Measurements from ENCODE around the gene RBBP6. TPM values are rescaled to one million over a fixed set of nuclear protein-coding genes. Genes with fewer than 3 reads are reported as not detected.

RBBP6 gene
- total and polyA plus RNA-seq, 2 experiments from 2014 or later, result 40.2 to 88.9 TPM

DNA sequence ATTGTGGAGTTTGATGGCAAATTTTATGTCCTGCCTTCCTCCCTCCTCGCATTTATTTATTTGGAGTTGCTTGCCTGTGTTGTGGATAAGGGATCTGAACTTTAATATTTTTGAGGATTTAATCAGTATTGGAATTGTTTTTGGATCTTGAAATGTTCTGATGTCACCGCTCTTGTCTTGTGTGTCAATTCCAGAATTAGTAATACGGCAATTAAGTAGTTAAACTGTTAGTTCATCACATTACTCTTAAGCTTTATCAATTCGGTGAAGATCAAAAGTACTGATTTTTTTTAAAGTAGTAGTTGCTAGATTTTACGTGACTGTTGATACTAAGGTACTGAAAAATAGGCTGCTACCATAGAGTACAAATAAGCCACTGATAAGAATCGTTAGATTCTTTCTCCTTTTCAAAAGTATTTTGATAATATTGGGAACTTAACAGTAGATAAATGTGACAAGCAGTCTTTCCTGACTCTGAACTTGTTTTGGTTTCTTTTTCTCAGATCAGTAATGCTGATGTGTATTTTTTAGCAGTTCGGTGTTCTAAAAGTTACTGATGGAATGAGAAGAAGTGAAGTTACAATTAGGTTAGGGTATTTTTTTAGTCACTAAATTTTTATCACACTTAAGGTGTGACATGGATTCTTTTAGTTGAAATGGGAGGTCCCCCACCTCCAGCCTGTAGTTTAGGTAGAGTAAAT lies 2.0 kb downstream of the RBBP6 start:
- peak overlapping the region; percentile 97 for H3K4me3 ChIP-seq
- TF ChIP-seq, protein P1, sequence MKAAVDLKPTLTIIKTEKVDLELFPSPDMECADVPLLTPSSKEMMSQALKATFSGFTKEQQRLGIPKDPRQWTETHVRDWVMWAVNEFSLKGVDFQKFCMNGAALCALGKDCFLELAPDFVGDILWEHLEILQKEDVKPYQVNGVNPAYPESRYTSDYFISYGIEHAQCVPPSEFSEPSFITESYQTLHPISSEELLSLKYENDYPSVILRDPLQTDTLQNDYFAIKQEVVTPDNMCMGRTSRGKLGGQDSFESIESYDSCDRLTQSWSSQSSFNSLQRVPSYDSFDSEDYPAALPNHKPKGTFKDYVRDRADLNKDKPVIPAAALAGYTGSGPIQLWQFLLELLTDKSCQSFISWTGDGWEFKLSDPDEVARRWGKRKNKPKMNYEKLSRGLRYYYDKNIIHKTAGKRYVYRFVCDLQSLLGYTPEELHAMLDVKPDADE (IDR thresholded peaks at IDR 0.05), result no peak
- TF ChIP-seq, protein P2, sequence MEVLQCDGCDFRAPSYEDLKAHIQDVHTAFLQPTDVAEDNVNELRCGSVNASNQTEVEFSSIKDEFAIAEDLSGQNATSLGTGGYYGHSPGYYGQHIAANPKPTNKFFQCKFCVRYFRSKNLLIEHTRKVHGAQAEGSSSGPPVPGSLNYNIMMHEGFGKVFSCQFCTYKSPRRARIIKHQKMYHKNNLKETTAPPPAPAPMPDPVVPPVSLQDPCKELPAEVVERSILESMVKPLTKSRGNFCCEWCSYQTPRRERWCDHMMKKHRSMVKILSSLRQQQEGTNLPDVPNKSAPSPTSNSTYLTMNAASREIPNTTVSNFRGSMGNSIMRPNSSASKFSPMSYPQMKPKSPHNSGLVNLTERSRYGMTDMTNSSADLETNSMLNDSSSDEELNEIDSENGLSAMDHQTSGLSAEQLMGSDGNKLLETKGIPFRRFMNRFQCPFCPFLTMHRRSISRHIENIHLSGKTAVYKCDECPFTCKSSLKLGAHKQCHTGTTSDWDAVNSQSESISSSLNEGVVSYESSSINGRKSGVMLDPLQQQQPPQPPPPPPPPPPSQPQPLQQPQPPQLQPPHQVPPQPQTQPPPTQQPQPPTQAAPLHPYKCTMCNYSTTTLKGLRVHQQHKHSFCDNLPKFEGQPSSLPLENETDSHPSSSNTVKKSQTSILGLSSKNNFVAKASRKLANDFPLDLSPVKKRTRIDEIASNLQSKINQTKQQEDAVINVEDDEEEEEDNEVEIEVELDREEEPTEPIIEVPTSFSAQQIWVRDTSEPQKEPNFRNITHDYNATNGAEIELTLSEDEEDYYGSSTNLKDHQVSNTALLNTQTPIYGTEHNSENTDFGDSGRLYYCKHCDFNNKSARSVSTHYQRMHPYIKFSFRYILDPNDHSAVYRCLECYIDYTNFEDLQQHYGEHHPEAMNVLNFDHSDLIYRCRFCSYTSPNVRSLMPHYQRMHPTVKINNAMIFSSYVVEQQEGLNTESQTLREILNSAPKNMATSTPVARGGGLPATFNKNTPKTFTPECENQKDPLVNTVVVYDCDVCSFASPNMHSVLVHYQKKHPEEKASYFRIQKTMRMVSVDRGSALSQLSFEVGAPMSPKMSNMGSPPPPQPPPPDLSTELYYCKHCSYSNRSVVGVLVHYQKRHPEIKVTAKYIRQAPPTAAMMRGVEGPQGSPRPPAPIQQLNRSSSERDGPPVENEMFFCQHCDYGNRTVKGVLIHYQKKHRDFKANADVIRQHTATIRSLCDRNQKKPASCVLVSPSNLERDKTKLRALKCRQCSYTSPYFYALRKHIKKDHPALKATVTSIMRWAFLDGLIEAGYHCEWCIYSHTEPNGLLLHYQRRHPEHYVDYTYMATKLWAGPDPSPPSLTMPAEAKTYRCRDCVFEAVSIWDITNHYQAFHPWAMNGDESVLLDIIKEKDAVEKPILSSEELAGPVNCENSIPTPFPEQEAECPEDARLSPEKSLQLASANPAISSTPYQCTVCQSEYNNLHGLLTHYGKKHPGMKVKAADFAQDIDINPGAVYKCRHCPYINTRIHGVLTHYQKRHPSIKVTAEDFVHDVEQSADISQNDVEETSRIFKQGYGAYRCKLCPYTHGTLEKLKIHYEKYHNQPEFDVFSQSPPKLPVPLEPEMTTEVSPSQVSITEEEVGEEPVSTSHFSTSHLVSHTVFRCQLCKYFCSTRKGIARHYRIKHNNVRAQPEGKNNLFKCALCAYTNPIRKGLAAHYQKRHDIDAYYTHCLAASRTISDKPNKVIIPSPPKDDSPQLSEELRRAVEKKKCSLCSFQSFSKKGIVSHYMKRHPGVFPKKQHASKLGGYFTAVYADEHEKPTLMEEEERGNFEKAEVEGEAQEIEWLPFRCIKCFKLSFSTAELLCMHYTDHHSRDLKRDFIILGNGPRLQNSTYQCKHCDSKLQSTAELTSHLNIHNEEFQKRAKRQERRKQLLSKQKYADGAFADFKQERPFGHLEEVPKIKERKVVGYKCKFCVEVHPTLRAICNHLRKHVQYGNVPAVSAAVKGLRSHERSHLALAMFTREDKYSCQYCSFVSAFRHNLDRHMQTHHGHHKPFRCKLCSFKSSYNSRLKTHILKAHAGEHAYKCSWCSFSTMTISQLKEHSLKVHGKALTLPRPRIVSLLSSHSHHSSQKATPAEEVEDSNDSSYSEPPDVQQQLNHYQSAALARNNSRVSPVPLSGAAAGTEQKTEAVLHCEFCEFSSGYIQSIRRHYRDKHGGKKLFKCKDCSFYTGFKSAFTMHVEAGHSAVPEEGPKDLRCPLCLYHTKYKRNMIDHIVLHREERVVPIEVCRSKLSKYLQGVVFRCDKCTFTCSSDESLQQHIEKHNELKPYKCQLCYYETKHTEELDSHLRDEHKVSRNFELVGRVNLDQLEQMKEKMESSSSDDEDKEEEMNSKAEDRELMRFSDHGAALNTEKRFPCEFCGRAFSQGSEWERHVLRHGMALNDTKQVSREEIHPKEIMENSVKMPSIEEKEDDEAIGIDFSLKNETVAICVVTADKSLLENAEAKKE (CRISPR knock-in tag; IDR thresholded peaks at IDR 0.05), result no peak
- TF ChIP-seq JUNB (IDR thresholded peaks at IDR 0.05; ENCODE audit: unreplicated experiment) (no peak), POLR2AphosphoS5 (IDR thresholded peaks at IDR 0.05; ENCODE audit: low read depth) (no peak), ZNF331 (CRISPR knock-in tag; IDR thresholded peaks at IDR 0.05; ENCODE audit: low read depth) (no peak), EZH2 (IDR thresholded peaks at IDR 0.05; ENCODE audit: low read depth, unreplicated experiment) (no peak), STAT1 (IDR thresholded peaks at IDR 0.05; ENCODE audit: unreplicated experiment) (no peak), CREB1 (CRISPR knock-in tag; IDR thresholded peaks at IDR 0.05; ENCODE audit: low read depth) (no peak)
- TF ChIP-seq, protein P3, sequence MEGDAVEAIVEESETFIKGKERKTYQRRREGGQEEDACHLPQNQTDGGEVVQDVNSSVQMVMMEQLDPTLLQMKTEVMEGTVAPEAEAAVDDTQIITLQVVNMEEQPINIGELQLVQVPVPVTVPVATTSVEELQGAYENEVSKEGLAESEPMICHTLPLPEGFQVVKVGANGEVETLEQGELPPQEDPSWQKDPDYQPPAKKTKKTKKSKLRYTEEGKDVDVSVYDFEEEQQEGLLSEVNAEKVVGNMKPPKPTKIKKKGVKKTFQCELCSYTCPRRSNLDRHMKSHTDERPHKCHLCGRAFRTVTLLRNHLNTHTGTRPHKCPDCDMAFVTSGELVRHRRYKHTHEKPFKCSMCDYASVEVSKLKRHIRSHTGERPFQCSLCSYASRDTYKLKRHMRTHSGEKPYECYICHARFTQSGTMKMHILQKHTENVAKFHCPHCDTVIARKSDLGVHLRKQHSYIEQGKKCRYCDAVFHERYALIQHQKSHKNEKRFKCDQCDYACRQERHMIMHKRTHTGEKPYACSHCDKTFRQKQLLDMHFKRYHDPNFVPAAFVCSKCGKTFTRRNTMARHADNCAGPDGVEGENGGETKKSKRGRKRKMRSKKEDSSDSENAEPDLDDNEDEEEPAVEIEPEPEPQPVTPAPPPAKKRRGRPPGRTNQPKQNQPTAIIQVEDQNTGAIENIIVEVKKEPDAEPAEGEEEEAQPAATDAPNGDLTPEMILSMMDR (conservative IDR thresholded peaks at IDR 0.05; ENCODE audit: low read depth in 2 of 2), result no peak
- TF ChIP-seq, protein P4, sequence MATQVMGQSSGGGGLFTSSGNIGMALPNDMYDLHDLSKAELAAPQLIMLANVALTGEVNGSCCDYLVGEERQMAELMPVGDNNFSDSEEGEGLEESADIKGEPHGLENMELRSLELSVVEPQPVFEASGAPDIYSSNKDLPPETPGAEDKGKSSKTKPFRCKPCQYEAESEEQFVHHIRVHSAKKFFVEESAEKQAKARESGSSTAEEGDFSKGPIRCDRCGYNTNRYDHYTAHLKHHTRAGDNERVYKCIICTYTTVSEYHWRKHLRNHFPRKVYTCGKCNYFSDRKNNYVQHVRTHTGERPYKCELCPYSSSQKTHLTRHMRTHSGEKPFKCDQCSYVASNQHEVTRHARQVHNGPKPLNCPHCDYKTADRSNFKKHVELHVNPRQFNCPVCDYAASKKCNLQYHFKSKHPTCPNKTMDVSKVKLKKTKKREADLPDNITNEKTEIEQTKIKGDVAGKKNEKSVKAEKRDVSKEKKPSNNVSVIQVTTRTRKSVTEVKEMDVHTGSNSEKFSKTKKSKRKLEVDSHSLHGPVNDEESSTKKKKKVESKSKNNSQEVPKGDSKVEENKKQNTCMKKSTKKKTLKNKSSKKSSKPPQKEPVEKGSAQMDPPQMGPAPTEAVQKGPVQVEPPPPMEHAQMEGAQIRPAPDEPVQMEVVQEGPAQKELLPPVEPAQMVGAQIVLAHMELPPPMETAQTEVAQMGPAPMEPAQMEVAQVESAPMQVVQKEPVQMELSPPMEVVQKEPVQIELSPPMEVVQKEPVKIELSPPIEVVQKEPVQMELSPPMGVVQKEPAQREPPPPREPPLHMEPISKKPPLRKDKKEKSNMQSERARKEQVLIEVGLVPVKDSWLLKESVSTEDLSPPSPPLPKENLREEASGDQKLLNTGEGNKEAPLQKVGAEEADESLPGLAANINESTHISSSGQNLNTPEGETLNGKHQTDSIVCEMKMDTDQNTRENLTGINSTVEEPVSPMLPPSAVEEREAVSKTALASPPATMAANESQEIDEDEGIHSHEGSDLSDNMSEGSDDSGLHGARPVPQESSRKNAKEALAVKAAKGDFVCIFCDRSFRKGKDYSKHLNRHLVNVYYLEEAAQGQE (IDR thresholded peaks at IDR 0.05; ENCODE audit: unreplicated experiment), result no peak
- peak overlapping the region; percentile 84 for H3K4me2 ChIP-seq
- H3F3A ChIP-seq (replicated peaks; ENCODE audit: low read depth), result no peaks in the 10 kb centered on the region
- ATAC-seq, result no peak
- H2AFZ ChIP-seq, result no peak overlapping the region
- Mint-ChIP-seq H3K36me3 (ENCODE audit: low read depth) (peaks cover 24% of the 10 kb centered on the region), H3K27ac (peak overlapping the region; percentile 40; the same call in 1 of the 2 replicates), H3K9me3 (no peaks in the 10 kb centered on the region; the same call in 2 of the 3 replicates), H3K4me1 (peaks cover 20% of the 10 kb centered on the region), H3K27me3 (ENCODE audit: insufficient read depth, low read depth, poor library complexity) (peaks cover 6% of the 10 kb centered on the region), H3K4me3 (peak overlapping the region; percentile 100)
- peaks cover 47% of the 10 kb centered on the region for H4K20me1 ChIP-seq (replicated peaks; ENCODE audit: insufficient read depth)
- peaks cover 29% of the 10 kb centered on the region for H3K4me1 ChIP-seq (ENCODE audit: insufficient read depth)
- H3K36me3 ChIP-seq (ENCODE audit: insufficient read depth), result peaks cover 5% of the 10 kb centered on the region; the same call in 1 of the 2 replicates
- no peak for DNase-seq (ENCODE audit: low spot score)
- H3K79me2 ChIP-seq (replicated peaks; ENCODE audit: insufficient read depth), result peaks cover 66% of the 10 kb centered on the region
- H3K27ac ChIP-seq (ENCODE audit: low read depth), result no peak overlapping the region
- H3K9me2 ChIP-seq (ENCODE audit: insufficient read depth), result no peaks in the 10 kb centered on the region
- H3K27me3 ChIP-seq (ENCODE audit: insufficient read depth), result no peaks in the 10 kb centered on the region

All from GM23338 (cell line).